Gastroesophageal sphincter (tissue), 4 donors: ENCODE results near the gene GMPR2. TPM values are rescaled to one million over a fixed set of nuclear protein-coding genes. Genes with fewer than 3 reads are reported as not detected.

Experiments
- ATAC-seq: fragments of 150-250 bp; one replicate; pipeline ENCODE4 v1.9.1; 2016; ENCODE audit warnings: mild to moderate bottlenecking, moderate library complexity
- H3K27ac ChIP-seq, 4 donors: fragments of 200-600 bp; sonication (generic) in 3 of 4; 1 replicate in 3 of 4; 2 replicates in 1 of 4; pipeline ENCODE4 v1.5.1; 2016 to 2019
- H3K27me3 ChIP-seq: fragments of 200-600 bp; sonication (generic); one replicate; pipeline ENCODE4 v1.5.1; 2019
- H3K36me3 ChIP-seq, 2 donors: fragments of 200-600 bp; sonication (generic); one replicate each; pipeline ENCODE4 v1.5.1; 2019; ENCODE audit warnings: control low read depth in 1 of 2
- H3K4me1 ChIP-seq, 3 donors: fragments of 200-600 bp; sonication (generic); 1 replicate in 2 of 3; 2 replicates in 1 of 3; pipeline ENCODE4 v1.5.1; 2016 to 2019; ENCODE audit warnings: control low read depth in 2 of 3
- H3K4me3 ChIP-seq, 2 donors: fragments of 200-600 bp; sonication (generic); one replicate each; pipeline ENCODE4 v1.5.1; 2019; ENCODE audit warnings: mild to moderate bottlenecking in 1 of 2, moderate library complexity in 1 of 2
- H3K9me3 ChIP-seq, 3 donors: fragments of 200-600 bp; sonication (generic); one replicate each; pipeline ENCODE4 v1.5.1; 2017 to 2019; ENCODE audit warnings: control low read depth in 2 of 3
- EP300 ChIP-seq: sonication (generic); formaldehyde crosslinking; IDR thresholded peaks from one replicate; pipeline ENCODE4 v1.6.1; 2017; ENCODE audit warnings: antibody characterized with exemption, mild to moderate bottlenecking
- POLR2A ChIP-seq, 2 donors: fragments of 450-650 bp; IDR thresholded peaks; one replicate each; pipeline ENCODE4 v1.6.1; 2017; ENCODE audit warnings: antibody characterized with exemption in 2 of 2, mild to moderate bottlenecking in 2 of 2, moderate library complexity in 1 of 2
- POLR2AphosphoS5 ChIP-seq: sonication (generic); formaldehyde crosslinking; IDR thresholded peaks from one replicate; pipeline ENCODE4 v1.6.1; 2017; ENCODE audit warnings: antibody characterized with exemption
- WGBS, 2 donors: methylation state at CpG; one replicate each; pipeline ENCODE4 v1.1.5; 2018; ENCODE audit warnings: low coverage in 1 of 2; 5-methylcytosine and 5-hydroxymethylcytosine counted together
- total RNA-seq, 4 donors: library from RNA; depleted of rRNA; stranded (reverse); fragments of >200 nt; gene quantifications; one replicate each; pipeline ENCODE4 v1.1.0, GENCODE V29; 2016
- TF ChIP-seq, protein P1 (sequence below), 4 experiments: fragments of 200-600 bp in 2 of 4; fragments of 450-650 bp in 2 of 4; sonication (generic) in 1 of 4; IDR thresholded peaks; one replicate each; pipeline ENCODE4 v1.5.1; 2017 to 2019; ENCODE audit warnings: antibody characterized with exemption in 4 of 4, mild to moderate bottlenecking in 2 of 4, moderate library complexity in 2 of 4

Gene GMPR2
- total RNA-seq, 4 donors from 2014 or later, result 46.0 to 70.5 (median 59.8) TPM

DNA sequence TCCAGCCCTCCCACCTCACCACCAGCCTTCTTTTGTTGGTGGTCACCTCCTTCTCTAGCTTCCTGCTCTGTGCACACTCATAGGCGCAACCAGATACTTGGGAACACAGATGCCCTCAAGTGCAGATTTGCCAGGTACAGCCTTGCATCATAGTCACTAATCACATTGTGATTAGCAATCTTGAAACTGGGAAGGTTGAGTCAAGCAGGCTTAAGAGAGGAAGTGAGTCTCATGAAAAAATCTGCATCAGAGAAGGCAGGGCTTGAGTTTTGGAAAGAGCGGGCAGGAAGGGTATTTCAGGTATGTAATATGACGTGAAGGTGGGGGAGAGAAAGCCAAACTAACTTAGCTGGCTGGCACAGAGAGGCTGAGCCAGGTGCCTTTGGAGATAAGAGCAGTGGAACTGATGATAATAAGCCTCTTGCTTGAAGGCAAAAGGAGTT is 41.4 kb downstream of the GMPR2 start:
- Histone ChIP-seq H3K4me3 (no peak overlapping the region), H3K36me3 (peaks cover 0 to 10% of the 10 kb centered on the region in 2 donors), H3K4me1 (peaks cover 0 to 19% (median 6%) of the 10 kb centered on the region in 3 donors), H3K27me3 (no peaks in the 10 kb centered on the region), H3K9me3 (no peaks in the 10 kb centered on the region), H3K27ac (no peak overlapping the region)
- no peak for ATAC-seq
- TF ChIP-seq POLR2AphosphoS5, result no peak
- WGBS, 2 donors, result 72 to 75% methylated on average over 2 of the region's 3 CpGs

DNA sequence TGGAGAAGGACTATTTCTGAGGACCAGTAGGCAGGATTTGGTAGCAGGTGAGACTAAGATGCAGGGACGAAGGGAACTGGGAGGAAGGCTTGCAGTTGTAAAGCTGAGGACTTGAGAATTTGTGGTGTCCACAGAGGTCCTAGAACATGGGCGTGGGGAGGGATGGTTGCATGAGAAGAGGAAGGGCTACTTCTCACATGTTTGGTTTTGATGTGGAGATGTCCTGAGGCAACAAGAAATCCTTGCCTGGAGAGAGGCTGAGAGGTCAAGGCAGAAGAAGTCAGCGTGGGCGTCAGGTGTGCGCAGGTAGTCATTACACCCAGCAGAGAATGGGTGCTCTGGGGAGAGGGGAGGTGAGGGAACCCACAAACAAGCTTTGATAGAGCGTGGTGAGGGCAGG is 44.3 kb downstream of the GMPR2 start:
- H3K4me3 ChIP-seq, result no peak overlapping the region
- no peak overlapping the region for H3K27ac ChIP-seq
- no peak for TF ChIP-seq POLR2AphosphoS5
- TF ChIP-seq, protein P1, sequence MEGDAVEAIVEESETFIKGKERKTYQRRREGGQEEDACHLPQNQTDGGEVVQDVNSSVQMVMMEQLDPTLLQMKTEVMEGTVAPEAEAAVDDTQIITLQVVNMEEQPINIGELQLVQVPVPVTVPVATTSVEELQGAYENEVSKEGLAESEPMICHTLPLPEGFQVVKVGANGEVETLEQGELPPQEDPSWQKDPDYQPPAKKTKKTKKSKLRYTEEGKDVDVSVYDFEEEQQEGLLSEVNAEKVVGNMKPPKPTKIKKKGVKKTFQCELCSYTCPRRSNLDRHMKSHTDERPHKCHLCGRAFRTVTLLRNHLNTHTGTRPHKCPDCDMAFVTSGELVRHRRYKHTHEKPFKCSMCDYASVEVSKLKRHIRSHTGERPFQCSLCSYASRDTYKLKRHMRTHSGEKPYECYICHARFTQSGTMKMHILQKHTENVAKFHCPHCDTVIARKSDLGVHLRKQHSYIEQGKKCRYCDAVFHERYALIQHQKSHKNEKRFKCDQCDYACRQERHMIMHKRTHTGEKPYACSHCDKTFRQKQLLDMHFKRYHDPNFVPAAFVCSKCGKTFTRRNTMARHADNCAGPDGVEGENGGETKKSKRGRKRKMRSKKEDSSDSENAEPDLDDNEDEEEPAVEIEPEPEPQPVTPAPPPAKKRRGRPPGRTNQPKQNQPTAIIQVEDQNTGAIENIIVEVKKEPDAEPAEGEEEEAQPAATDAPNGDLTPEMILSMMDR (IDR thresholded peaks at IDR 0.05), result no peak
- no peak for TF ChIP-seq EP300
- no peak for TF ChIP-seq POLR2A (IDR thresholded peaks at IDR 0.05)
- H3K27me3 ChIP-seq, result no peaks in the 10 kb centered on the region
- no peaks in the 10 kb centered on the region for H3K36me3 ChIP-seq
- ATAC-seq, result no peak
- 86 to 91% methylated on average over 6 of the region's 6 CpGs for WGBS, 2 donors
- peaks cover 0 to 7% (median under 1%) of the 10 kb centered on the region in 3 donors for H3K4me1 ChIP-seq
- H3K9me3 ChIP-seq, result no peaks in the 10 kb centered on the region

DNA sequence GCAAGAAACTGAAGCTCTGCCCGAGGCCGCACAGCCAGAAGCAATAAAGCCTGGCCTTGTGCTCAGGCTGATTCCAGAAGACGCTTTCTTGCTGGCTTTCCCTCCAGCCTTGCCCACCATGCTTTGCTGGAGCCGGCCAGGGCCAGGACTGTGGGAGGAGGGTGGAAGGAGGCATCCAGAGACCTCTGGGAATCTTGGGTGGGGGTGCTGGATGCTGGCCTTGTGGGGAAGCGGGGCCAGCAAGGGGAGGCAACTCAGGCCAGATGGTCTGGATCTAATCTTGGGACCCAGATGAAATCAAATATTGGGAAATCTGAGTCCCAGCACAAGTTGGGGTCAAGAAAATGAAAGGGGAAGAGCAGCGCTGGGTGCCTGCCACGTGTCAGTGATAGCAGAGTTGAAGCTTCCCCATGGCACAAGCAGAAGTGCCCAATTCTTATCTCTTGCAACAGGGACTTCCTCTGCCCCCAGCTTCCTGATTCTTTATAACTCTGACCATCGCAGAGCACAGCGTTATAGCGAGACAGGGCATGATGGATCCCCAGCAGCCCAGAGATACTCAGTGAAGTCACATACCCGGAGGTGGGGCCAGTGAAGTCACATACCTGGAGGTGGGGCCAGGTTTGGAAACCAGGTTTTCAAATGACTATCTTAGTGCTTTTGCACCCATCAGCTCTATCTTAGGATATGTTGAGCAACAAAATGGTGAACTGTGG is 45.0 kb downstream of the GMPR2 start:
- Histone ChIP-seq H3K4me3 (no peak overlapping the region), H3K4me1 (no peaks in the 10 kb centered on the region), H3K27ac (no peak overlapping the region), H3K27me3 (no peaks in the 10 kb centered on the region), H3K36me3 (no peaks in the 10 kb centered on the region), H3K9me3 (no peaks in the 10 kb centered on the region)
- ATAC-seq, result peak; percentile 16
- TF ChIP-seq EP300, result no peak
- TF ChIP-seq, protein P1 (IDR thresholded peaks at IDR 0.05), result no peak
- TF ChIP-seq POLR2AphosphoS5, result no peak
- TF ChIP-seq POLR2A (IDR thresholded peaks at IDR 0.05), result no peak
- 86 to 90% methylated on average over 6 to 8 of the region's 11 CpGs for WGBS, 2 donors

DNA sequence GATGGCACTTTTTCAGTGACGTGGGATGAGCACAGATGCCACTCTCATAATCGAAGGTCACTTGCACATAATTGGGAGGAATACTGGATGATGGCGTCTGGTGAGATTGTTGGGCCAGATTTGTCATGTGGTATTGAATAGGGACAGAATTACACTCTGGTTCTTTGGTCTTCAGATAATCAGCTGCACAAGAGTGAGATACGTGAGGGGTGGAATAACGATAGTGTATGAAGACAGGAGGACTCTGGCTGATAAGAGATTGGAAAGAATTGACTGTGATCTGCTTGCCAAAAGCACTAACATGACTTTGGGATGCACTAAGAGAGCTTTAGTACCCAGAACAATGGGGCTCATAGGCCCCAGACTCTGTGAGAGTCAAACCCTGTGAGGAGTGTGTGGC is 45.7 kb downstream of the GMPR2 start:
- H3K9me3 ChIP-seq, result no peaks in the 10 kb centered on the region
- H3K4me3 ChIP-seq, result no peak overlapping the region
- no peaks in the 10 kb centered on the region for H3K27me3 ChIP-seq
- WGBS, 2 donors, result 80 to 92% methylated on average over 5 of the region's 5 CpGs
- no peaks in the 10 kb centered on the region for H3K4me1 ChIP-seq
- no peak for TF ChIP-seq POLR2A (IDR thresholded peaks at IDR 0.05)
- no peak for TF ChIP-seq EP300
- no peak for TF ChIP-seq POLR2AphosphoS5
- TF ChIP-seq, protein P1 (IDR thresholded peaks at IDR 0.05), result no peak
- no peak overlapping the region for H3K27ac ChIP-seq
- no peak for ATAC-seq
- H3K36me3 ChIP-seq, result no peaks in the 10 kb centered on the region

DNA sequence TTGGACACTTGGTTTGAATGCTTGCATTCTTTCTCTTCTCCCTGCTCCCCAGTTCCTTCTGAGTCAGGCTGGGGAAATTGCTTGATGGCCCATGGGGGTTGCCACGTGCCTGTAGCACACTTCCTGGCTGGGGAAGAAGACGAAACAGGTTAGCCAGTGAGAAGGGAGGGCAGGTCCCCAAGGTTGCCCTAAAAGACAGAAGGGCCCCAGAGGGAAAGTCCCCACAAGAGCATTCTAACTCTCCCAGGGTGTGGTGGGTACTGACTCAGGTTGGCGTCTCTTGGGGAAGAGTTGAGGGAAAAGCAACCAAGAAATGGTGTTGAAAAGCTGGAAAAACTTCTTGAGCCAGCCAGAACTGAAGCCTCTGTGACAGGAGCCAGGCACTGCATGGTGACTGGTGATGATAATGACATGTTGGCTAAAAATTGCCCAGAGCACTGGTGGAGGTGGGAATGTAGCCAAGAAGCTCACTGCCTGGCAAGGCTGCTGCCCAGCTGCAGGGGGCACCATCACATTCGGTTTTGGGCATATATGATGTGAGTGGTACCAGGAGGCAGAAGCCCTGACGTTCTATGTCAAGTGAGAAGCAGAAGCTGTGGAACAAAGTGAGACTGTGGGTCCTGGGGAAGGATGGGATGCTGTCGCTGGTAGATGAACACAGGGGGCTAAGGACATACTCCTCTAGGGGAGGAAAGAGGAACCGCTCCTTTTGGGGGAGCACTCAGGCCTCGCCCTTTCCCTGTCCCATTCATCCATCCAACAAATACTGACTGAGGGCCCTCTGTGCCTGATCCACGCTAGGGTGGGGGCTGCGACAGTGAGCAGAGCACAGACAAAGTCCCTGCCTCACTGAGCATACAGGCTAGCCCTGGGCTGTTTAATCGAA is 46.8 kb downstream of the GMPR2 start:
- ATAC-seq, result no peak

More for the DNA sequence above, 46.8 kb downstream of the GMPR2 start:
- no peaks in the 10 kb centered on the region for H3K9me3 ChIP-seq
- no peaks in the 10 kb centered on the region for H3K4me1 ChIP-seq
- no peaks in the 10 kb centered on the region for H3K36me3 ChIP-seq
- TF ChIP-seq POLR2AphosphoS5, result no peak
- H3K27me3 ChIP-seq, result no peaks in the 10 kb centered on the region
- 59 to 87% methylated on average over 5 to 6 of the region's 11 CpGs for WGBS, 2 donors
- no peak overlapping the region for H3K4me3 ChIP-seq
- H3K27ac ChIP-seq, result no peak overlapping the region
